Astrocyte of the hippocampus (primary cell): ENCODE results near the gene CCDC89.
A peak's percentile ranks its signal among the peaks of the same experiment; 100 is the strongest.

Source experiments
- DNase-seq: peaks from one replicate; pipeline ENCODE4 v3.0.0; 2011; ENCODE audit warnings: low read depth, low spot score

The CCDC89 gene

GRCh38 chr11:85652786-85653447, 33.1 kb downstream of the CCDC89 start:
- no peak for DNase-seq

DNA sequence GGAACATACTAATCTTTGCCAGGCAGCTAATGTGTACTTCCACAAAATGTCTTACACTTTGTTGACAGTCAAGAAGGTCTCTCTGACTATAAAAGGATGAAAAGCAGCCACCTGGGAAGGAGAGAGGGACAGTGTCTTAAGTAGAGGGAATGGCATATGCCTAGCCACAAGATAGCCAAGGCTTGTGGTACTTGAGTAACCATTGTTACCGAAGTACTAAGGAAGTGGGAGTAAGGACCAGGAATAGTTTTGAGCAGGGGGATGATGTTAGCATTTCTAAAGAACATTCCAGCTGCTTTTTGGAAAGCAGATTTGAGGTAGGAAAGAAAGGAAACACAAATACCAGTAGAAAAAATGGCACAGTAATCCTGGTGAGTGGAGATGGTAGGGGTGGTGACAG, 34.9 kb downstream of the CCDC89 start:
- no peak for DNase-seq

GRCh38 chr11:85647604-85648299, 38.2 kb downstream of the CCDC89 start, which contains the start of gene TMEM126A:
Gene TMEM126A, plus strand, starts transcription at chr11:85647967. Its CDS starts 2,289 bp downstream, at chr11:85650256.
- DNase-seq = peak; percentile 94

DNA sequence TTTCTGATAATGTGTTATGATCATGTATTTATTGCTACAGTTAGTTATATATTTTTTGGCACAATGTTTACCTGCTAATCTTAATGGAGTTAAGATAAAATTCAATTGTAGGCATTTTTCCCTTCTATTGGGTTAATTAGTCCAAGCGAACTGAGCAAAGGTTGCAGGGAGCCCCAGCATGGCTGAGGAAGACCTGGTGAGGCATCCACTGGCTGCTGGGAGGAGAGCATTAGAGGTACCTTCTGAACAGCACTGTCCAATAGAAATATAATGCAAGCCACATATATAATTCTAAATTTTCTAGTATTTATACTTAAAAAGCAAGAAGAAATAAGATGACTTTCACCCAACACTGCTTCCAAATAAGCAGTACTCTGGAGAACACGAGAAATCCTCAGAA, 38.9 kb downstream of the CCDC89 start:
- DNase-seq = no peak

DNA sequence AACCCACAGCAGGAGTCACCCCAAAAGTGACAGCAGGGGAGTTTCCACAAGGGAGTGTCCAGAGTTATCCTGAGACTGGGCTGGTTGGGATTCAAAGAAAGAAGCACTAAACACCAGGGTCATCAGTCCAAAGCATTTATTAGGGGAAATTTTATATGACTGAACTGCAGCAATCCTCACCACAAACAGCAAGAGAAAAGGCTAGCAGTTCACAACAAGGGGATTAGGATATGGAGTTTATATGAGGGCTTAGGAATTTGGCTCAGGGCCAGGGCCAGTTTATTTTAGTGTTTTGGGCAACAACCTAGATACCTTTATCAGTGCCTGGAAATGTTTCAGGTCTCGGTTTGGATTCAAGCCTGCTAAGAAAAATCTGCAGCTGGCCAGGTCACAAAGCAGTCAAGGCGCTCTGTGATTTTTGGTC, 42.8 kb downstream of the CCDC89 start:
- peak; percentile 62 for DNase-seq

- DNase-seq = no peak
These were observed 51.2 kb downstream of the CCDC89 start for GRCh38 chr11:85634747-85635146.
